OCI-LY1 (cell line): ENCODE results near the gene CSGALNACT2.

Source experiments
- CTCF ChIP-seq: fragments of 200-600 bp; sonication (generic), shearing (Covaris generic); IDR thresholded peaks from 2 replicates; pipeline ENCODE4 v1.5.1; 2017; ENCODE audit warnings: mild to moderate bottlenecking, antibody characterized with exemption, low read length, moderate library complexity, mixed read lengths
- EZH2 ChIP-seq: fragments of 200-600 bp; sonication (generic), shearing (Covaris generic); IDR thresholded peaks from 2 replicates; pipeline ENCODE4 v1.8.0; 2017; ENCODE audit warnings: borderline replicate concordance, mixed run types, mild to moderate bottlenecking, antibody characterized with exemption, low read length, moderate library complexity, mixed read lengths

GRCh38 chr10:43188702-43189101 is 50.5 kb downstream of the CSGALNACT2 start:
- TF ChIP-seq CTCF (no peak), EZH2 (no peak)
